Activated CD4-positive, alpha-beta memory T cell treated with anti-CD3 and anti-CD28 coated beads for 36 hours (primary cell): Measurements from ENCODE around the gene TMOD4. TPM values are rescaled to one million over a fixed set of nuclear protein-coding genes. Genes with fewer than 3 reads are reported as not detected.
"Not testable (repeated sequence)": the region's sequence is repeated elsewhere in the genome, so short reads cannot be mapped to it uniquely, and the experiment has no call there.

Experiments used
- CTCF ChIA-PET: fragments of 350-600 bp; sonication (Branson Sonifier 250); formaldehyde crosslinking; loops from one replicate; lab custom pipeline; 2021; ENCODE audit warnings: antibody characterized with exemption, inconsistent platforms; lab: Charles Lee
- POLR2A ChIA-PET: fragments of 350-600 bp; sonication (Branson Sonifier 250); formaldehyde crosslinking; loops from one replicate; lab custom pipeline; 2021; ENCODE audit warnings: antibody characterized with exemption; lab: Charles Lee
- DNase-seq: peaks from one replicate; pipeline ENCODE4 v3.0.0-alpha.2; 2020
- H3K27ac Mint-ChIP-seq: one replicate; pipeline ENCODE4 v1.8.0; 2021; ENCODE audit warnings: mixed read lengths
- H3K27me3 Mint-ChIP-seq: one replicate; pipeline ENCODE4 v1.8.0; 2021; ENCODE audit warnings: mixed read lengths
- H3K36me3 Mint-ChIP-seq: one replicate; pipeline ENCODE4 v1.8.0; 2021; ENCODE audit warnings: mixed read lengths
- H3K4me1 Mint-ChIP-seq: one replicate; pipeline ENCODE4 v1.8.0; 2021; ENCODE audit warnings: low read depth, mixed read lengths
- H3K4me3 Mint-ChIP-seq: one replicate; pipeline ENCODE4 v1.8.0; 2021; ENCODE audit warnings: mild to moderate bottlenecking, mixed read lengths
- H3K9me3 Mint-ChIP-seq: one replicate; pipeline ENCODE4 v1.8.0; 2021; ENCODE audit warnings: mixed read lengths
- intact Hi-C: fragments of 100-400 bp; cut with micrococcal nuclease; formaldehyde crosslinking; loops from one replicate; pipeline ENCODE4 v1.15.1; 2023
- total RNA-seq, 2 experiments: library from RNA; stranded (reverse); gene quantifications; one replicate each; pipeline ENCODE4 v1.2.3, GENCODE V29; 2021

TMOD4 gene
- total RNA-seq, 2 experiments from 2014 or later: 1.7 to 2.7 TPM

GRCh38 chr1:151196292-151196800, 20.6 kb upstream of the TMOD4 start:
- no peaks in the 10 kb centered on the region for H3K27me3 Mint-ChIP-seq
- DNase-seq: peak; percentile 66
- H3K36me3 Mint-ChIP-seq: peaks cover 17% of the 10 kb centered on the region
- intact Hi-C loops: loop anchor here (1.0 to 5.0 kb wide), 6 partner anchors 39 to 261 kb away; partner anchors contain the start of genes PI4KB, POGZ, PSMB4 and RFX5
- ChIA-PET CTCF (interaction anchor here (0.7 to 5.4 kb wide), 3 partner anchors 56 to 145 kb away, joined by 3 to 32 read pairs (median 5); no protein-coding TSS in a partner anchor), POLR2A (no interaction called here)
- peak overlapping the region; percentile 47 for H3K4me3 Mint-ChIP-seq
- no peaks in the 10 kb centered on the region for H3K9me3 Mint-ChIP-seq
- peaks cover 29% of the 10 kb centered on the region for H3K4me1 Mint-ChIP-seq
- no peak overlapping the region for H3K27ac Mint-ChIP-seq

- intact Hi-C loops: loop anchor here (5.0 kb wide), 5 partner anchors 38 to 262 kb away; partner anchors contain the start of genes PI4KB, POGZ, PSMB4 and RFX5
- H3K9me3 Mint-ChIP-seq, H3K27ac Mint-ChIP-seq, H3K4me3 Mint-ChIP-seq, H3K27me3 Mint-ChIP-seq: not testable (repeated sequence)
- peaks cover 15% of the 10 kb centered on the region for H3K36me3 Mint-ChIP-seq
- peak; percentile 33 for DNase-seq
- ChIA-PET CTCF (interaction anchor here (0.6 to 5.4 kb wide), 9 partner anchors 38 to 708 kb away, joined by 3 to 32 read pairs (median 4); partner anchors contain the start of genes PSMD4 and TNFAIP8L2), POLR2A (interaction anchor here (0.6 kb wide), 1 partner anchor 97 kb away, joined by 3 read pairs; no protein-coding TSS in a partner anchor)
- H3K4me1 Mint-ChIP-seq: peaks cover 29% of the 10 kb centered on the region
These were observed 19.3 kb upstream of the TMOD4 start for GRCh38 chr1:151194894-151195594.

GRCh38 chr1:151193856-151194255, 18.1 kb upstream of the TMOD4 start:
- POLR2A ChIA-PET: no interaction called here
- no peak for DNase-seq
- no peak overlapping the region for H3K4me3 Mint-ChIP-seq
- no peaks in the 10 kb centered on the region for H3K27me3 Mint-ChIP-seq
- H3K27ac Mint-ChIP-seq: no peak overlapping the region
- peaks cover 26% of the 10 kb centered on the region for H3K4me1 Mint-ChIP-seq
- peaks cover 8% of the 10 kb centered on the region for H3K36me3 Mint-ChIP-seq
- no peaks in the 10 kb centered on the region for H3K9me3 Mint-ChIP-seq
- intact Hi-C loops: no loop called here
- CTCF ChIA-PET: interaction anchor here (0.7 to 5.4 kb wide), 2 partner anchors 58 to 147 kb away, joined by 3 to 32 read pairs; no protein-coding TSS in a partner anchor

- CTCF ChIA-PET: interaction anchor here (5.4 kb wide), 1 partner anchor 59 kb away, joined by 32 read pairs; no protein-coding TSS in a partner anchor
- H3K4me3 Mint-ChIP-seq: no peak overlapping the region
- H3K36me3 Mint-ChIP-seq: peaks cover 4% of the 10 kb centered on the region
- POLR2A ChIA-PET: interaction anchor here (0.6 kb wide), 1 partner anchor 23 kb away, joined by 3 read pairs; no protein-coding TSS in a partner anchor
- H3K27me3 Mint-ChIP-seq: no peaks in the 10 kb centered on the region
- intact Hi-C loops: no loop called here
- no peak for DNase-seq
- no peak overlapping the region for H3K27ac Mint-ChIP-seq
- no peaks in the 10 kb centered on the region for H3K9me3 Mint-ChIP-seq
- peaks cover 29% of the 10 kb centered on the region for H3K4me1 Mint-ChIP-seq
These were observed 17.5 kb upstream of the TMOD4 start for GRCh38 chr1:151193304-151193703.

- Mint-ChIP-seq H3K27me3 (no peaks in the 10 kb centered on the region), H3K9me3 (no peaks in the 10 kb centered on the region), H3K27ac (no peak overlapping the region), H3K36me3 (peaks cover 2% of the 10 kb centered on the region), H3K4me1 (peaks cover 25% of the 10 kb centered on the region), H3K4me3 (no peak overlapping the region)
- ChIA-PET CTCF (interaction anchor here (5.4 kb wide), 1 partner anchor 60 kb away, joined by 32 read pairs; no protein-coding TSS in a partner anchor), POLR2A (no interaction called here)
- DNase-seq: no peak
- intact Hi-C loops: no loop called here
These were observed 16.3 kb upstream of the TMOD4 start for GRCh38 chr1:151192047-151192446.

GRCh38 chr1:151189637-151190445, 14.1 kb upstream of the TMOD4 start, which contains the start of gene VPS72:
TSS of gene VPS72 (minus strand) at chr1:151190197. CDS start at chr1:151190121, 76 bp downstream.
- CTCF ChIA-PET: interaction anchor here (1.1 to 2.8 kb wide), 10 partner anchors 9 to 151 kb away, joined by 3 to 17 read pairs (median 5); partner anchors contain the start of genes PIP5K1A, TNFAIP8L2 and ZNF687
- Mint-ChIP-seq H3K9me3 (no peaks in the 10 kb centered on the region), H3K36me3 (peaks cover 6% of the 10 kb centered on the region), H3K4me1 (peaks cover 22% of the 10 kb centered on the region), H3K4me3 (peak within 1 kb of the TSS; percentile 97), H3K27ac (peak within 1 kb of the TSS; percentile 94), H3K27me3 (no peaks in the 10 kb centered on the region)
- POLR2A ChIA-PET: interaction anchor here (0.7 to 2.2 kb wide), 14 partner anchors 9 to 164 kb away, joined by 3 to 11 read pairs (median 4); partner anchors contain the start of genes PIP5K1A, PSMD4, TNFAIP8L2 and ZNF687
- intact Hi-C loops: loop anchor here (1.0 kb wide), 2 partner anchors 8 to 24 kb away; partner anchors contain the start of genes PIP5K1A and SCNM1
- peak; percentile 93 for DNase-seq

GRCh38 chr1:151188667-151189066, 12.9 kb upstream of the TMOD4 start:
- H3K9me3 Mint-ChIP-seq, H3K27me3 Mint-ChIP-seq, intact Hi-C loops, DNase-seq: not testable (repeated sequence)
- H3K36me3 Mint-ChIP-seq: peaks cover 15% of the 10 kb centered on the region
- peak overlapping the region; percentile 94 for H3K27ac Mint-ChIP-seq
- H3K4me1 Mint-ChIP-seq: peaks cover 22% of the 10 kb centered on the region
- CTCF ChIA-PET: interaction anchor here (2.8 kb wide), 1 partner anchor 88 kb away, joined by 17 read pairs; no protein-coding TSS in a partner anchor
- POLR2A ChIA-PET: interaction anchor here (1.3 to 2.2 kb wide), 2 partner anchors 22 to 66 kb away, joined by 6 to 7 read pairs; partner anchors contain the start of gene PSMD4
- peak overlapping the region; percentile 97 for H3K4me3 Mint-ChIP-seq

GRCh38 chr1:151187205-151187604, 11.4 kb upstream of the TMOD4 start:
- intact Hi-C loops: no loop called here
- no peak for DNase-seq
- Mint-ChIP-seq H3K27me3 (no peaks in the 10 kb centered on the region), H3K36me3 (peaks cover 25% of the 10 kb centered on the region), H3K4me3 (no peak overlapping the region), H3K27ac (no peak overlapping the region), H3K4me1 (peaks cover 22% of the 10 kb centered on the region), H3K9me3 (no peaks in the 10 kb centered on the region)
- CTCF ChIA-PET: interaction anchor here (1.0 to 1.3 kb wide), 3 partner anchors 30 to 153 kb away, joined by 3 to 5 read pairs (median 4); partner anchors contain the start of gene TNFAIP8L2
- POLR2A ChIA-PET: interaction anchor here (1.3 kb wide), 1 partner anchor 12 kb away, joined by 4 read pairs; no protein-coding TSS in a partner anchor

- POLR2A ChIA-PET: interaction anchor here (0.5 kb wide), 1 partner anchor 26 kb away, joined by 5 read pairs; no protein-coding TSS in a partner anchor
- Mint-ChIP-seq H3K27ac (no peak overlapping the region), H3K36me3 (peaks cover 39% of the 10 kb centered on the region)
These were observed 8.4 kb upstream of the TMOD4 start for GRCh38 chr1:151184211-151184610.

GRCh38 chr1:151176514-151177045, 799 bp upstream of the TMOD4 start:
- Mint-ChIP-seq H3K4me3 (no peak overlapping the region), H3K9me3 (no peaks in the 10 kb centered on the region), H3K27ac (no peak overlapping the region), H3K36me3 (peaks cover 37% of the 10 kb centered on the region), H3K27me3 (no peaks in the 10 kb centered on the region), H3K4me1 (no peaks in the 10 kb centered on the region)
- ChIA-PET POLR2A (no interaction called here), CTCF (interaction anchor here (1.1 kb wide), 1 partner anchor 13 kb away, joined by 5 read pairs; the partner anchor contains the start of gene VPS72)
- intact Hi-C loops: no loop called here
- no peak for DNase-seq

More at GRCh38 chr1:151184211-151184610, 8.4 kb upstream of the TMOD4 start:
- Mint-ChIP-seq H3K27me3 (no peaks in the 10 kb centered on the region), H3K4me3 (no peak overlapping the region), H3K4me1 (peaks cover 13% of the 10 kb centered on the region), H3K9me3 (no peaks in the 10 kb centered on the region)
- no peak for DNase-seq
- intact Hi-C loops: no loop called here
- CTCF ChIA-PET: no interaction called here
